ENCODE data around the gene DCTN2.
"Not testable (repeated sequence)": the region's sequence is repeated elsewhere in the genome, so short reads cannot be mapped to it uniquely, and the experiment has no call there.

DCTN2 gene

GRCh38 chr12:57513266-57513665 lies 33.7 kb downstream of the DCTN2 start:
- no peak overlapping the region for H3K27ac ChIP-seq (ENCODE audit: low read depth, low read length)

GRCh38 chr12:57512665-57513064 lies 34.3 kb downstream of the DCTN2 start:
- H3K27ac ChIP-seq (ENCODE audit: low read depth, low read length), result no peak overlapping the region
- 97% methylated on average over 6 of the region's 6 CpGs for WGBS
- peaks cover 92% of the 10 kb centered on the region for H3K36me3 ChIP-seq (ENCODE audit: insufficient read depth, low read length)

More at GRCh38 chr12:57513266-57513665, 33.7 kb downstream of the DCTN2 start:
- Histone ChIP-seq H3K9ac (ENCODE audit: low read depth, low read length) (no peak overlapping the region), H3K36me3 (ENCODE audit: insufficient read depth, low read length) (peaks cover 97% of the 10 kb centered on the region), H3K4me3 (ENCODE audit: low read length) (no peak overlapping the region), H3K27me3 (ENCODE audit: insufficient read depth, low read length) (no peaks in the 10 kb centered on the region), H3K4me1 (ENCODE audit: insufficient read depth, low read length) (no peaks in the 10 kb centered on the region), H3K9me3 (ENCODE audit: insufficient read depth, low read depth, low read length) (no peaks in the 10 kb centered on the region)
- WGBS, result 91% methylated on average over 5 of the region's 5 CpGs

GRCh38 chr12:57511588-57512325 lies 35.2 kb downstream of the DCTN2 start:
- H3K27me3 ChIP-seq (ENCODE audit: insufficient read depth, low read length), result no peaks in the 10 kb centered on the region
- H3K9ac ChIP-seq (ENCODE audit: low read depth, low read length), result no peak overlapping the region
- peaks cover 83% of the 10 kb centered on the region for H3K36me3 ChIP-seq (ENCODE audit: insufficient read depth, low read length)
- no peak overlapping the region for H3K27ac ChIP-seq (ENCODE audit: low read depth, low read length)
- 98% methylated on average over 7 of the region's 7 CpGs for WGBS
- no peaks in the 10 kb centered on the region for H3K4me1 ChIP-seq (ENCODE audit: insufficient read depth, low read length)
- no peaks in the 10 kb centered on the region for H3K9me3 ChIP-seq (ENCODE audit: insufficient read depth, low read depth, low read length)
- H3K4me3 ChIP-seq (ENCODE audit: low read length), result no peak overlapping the region

More at GRCh38 chr12:57512665-57513064, 34.3 kb downstream of the DCTN2 start:
- Histone ChIP-seq H3K4me1 (ENCODE audit: insufficient read depth, low read length) (no peaks in the 10 kb centered on the region), H3K9ac (ENCODE audit: low read depth, low read length) (no peak overlapping the region), H3K27me3 (ENCODE audit: insufficient read depth, low read length) (no peaks in the 10 kb centered on the region), H3K4me3 (ENCODE audit: low read length) (no peak overlapping the region), H3K9me3 (ENCODE audit: insufficient read depth, low read depth, low read length) (no peaks in the 10 kb centered on the region)

- Histone ChIP-seq H3K9ac (ENCODE audit: low read depth, low read length) (no peak overlapping the region), H3K9me3 (ENCODE audit: insufficient read depth, low read depth, low read length) (0 out of 2 replicates have a peak, but pooled peaks cover 2% of the 10 kb centered on the region), H3K4me1 (ENCODE audit: insufficient read depth, low read length) (no peaks in the 10 kb centered on the region), H3K27me3 (ENCODE audit: insufficient read depth, low read length) (no peaks in the 10 kb centered on the region), H3K4me3 (ENCODE audit: low read length) (no peak overlapping the region), H3K36me3 (ENCODE audit: insufficient read depth, low read length) (peaks cover 82% of the 10 kb centered on the region), H3K27ac (ENCODE audit: low read depth, low read length) (no peak overlapping the region)
- WGBS, result 93% methylated on average over 4 of the region's 4 CpGs
These were observed 35.8 kb downstream of the DCTN2 start for GRCh38 chr12:57511161-57511560.

- H3K9me3 ChIP-seq (ENCODE audit: insufficient read depth, low read depth, low read length); H3K27ac ChIP-seq (ENCODE audit: low read depth, low read length); H3K4me1 ChIP-seq (ENCODE audit: insufficient read depth, low read length); H3K4me3 ChIP-seq (ENCODE audit: low read length); H3K27me3 ChIP-seq (ENCODE audit: insufficient read depth, low read length); H3K9ac ChIP-seq (ENCODE audit: low read depth, low read length): not testable (repeated sequence)
- WGBS, result 99% methylated on average over 17 of the region's 28 CpGs
- peaks cover 81% of the 10 kb centered on the region for H3K36me3 ChIP-seq (ENCODE audit: insufficient read depth, low read length)
These were observed 39.2 kb downstream of the DCTN2 start for GRCh38 chr12:57507796-57508195.

GRCh38 chr12:57506541-57506940 lies 40.5 kb downstream of the DCTN2 start:
- not testable (repeated sequence) for H3K27ac ChIP-seq (ENCODE audit: low read depth, low read length); H3K9me3 ChIP-seq (ENCODE audit: insufficient read depth, low read depth, low read length); H3K9ac ChIP-seq (ENCODE audit: low read depth, low read length); H3K4me1 ChIP-seq (ENCODE audit: insufficient read depth, low read length); H3K4me3 ChIP-seq (ENCODE audit: low read length); H3K27me3 ChIP-seq (ENCODE audit: insufficient read depth, low read length)
- 96% methylated on average over 3 of the region's 4 CpGs for WGBS
- peaks cover 81% of the 10 kb centered on the region for H3K36me3 ChIP-seq (ENCODE audit: insufficient read depth, low read length)

- H3K9ac ChIP-seq (ENCODE audit: low read depth, low read length); H3K27ac ChIP-seq (ENCODE audit: low read depth, low read length); H3K4me1 ChIP-seq (ENCODE audit: insufficient read depth, low read length); H3K4me3 ChIP-seq (ENCODE audit: low read length); H3K27me3 ChIP-seq (ENCODE audit: insufficient read depth, low read length); H3K9me3 ChIP-seq (ENCODE audit: insufficient read depth, low read depth, low read length): not testable (repeated sequence)
- WGBS, result 97% methylated on average over 20 of the region's 22 CpGs
- H3K36me3 ChIP-seq (ENCODE audit: insufficient read depth, low read length), result peaks cover 85% of the 10 kb centered on the region
These were observed 44.6 kb downstream of the DCTN2 start for GRCh38 chr12:57502311-57502969.

- Histone ChIP-seq H3K27ac (ENCODE audit: low read depth, low read length) (no peak overlapping the region), H3K9me3 (ENCODE audit: insufficient read depth, low read depth, low read length) (no peaks in the 10 kb centered on the region), H3K9ac (ENCODE audit: low read depth, low read length) (no peak overlapping the region), H3K4me1 (ENCODE audit: insufficient read depth, low read length) (no peaks in the 10 kb centered on the region), H3K36me3 (ENCODE audit: insufficient read depth, low read length) (peaks cover 88% of the 10 kb centered on the region), H3K27me3 (ENCODE audit: insufficient read depth, low read length) (no peaks in the 10 kb centered on the region), H3K4me3 (ENCODE audit: low read length) (no peak overlapping the region)
- 96% methylated on average over 11 of the region's 11 CpGs for WGBS
These were observed 46.8 kb downstream of the DCTN2 start for GRCh38 chr12:57500213-57500612.

GRCh38 chr12:57498571-57498970 lies 48.4 kb downstream of the DCTN2 start:
- H3K9ac ChIP-seq (ENCODE audit: low read depth, low read length), result no peak overlapping the region
- WGBS, result 95% methylated on average over 4 of the region's 4 CpGs
- no peak overlapping the region for H3K27ac ChIP-seq (ENCODE audit: low read depth, low read length)
- no peaks in the 10 kb centered on the region for H3K4me1 ChIP-seq (ENCODE audit: insufficient read depth, low read length)
- no peaks in the 10 kb centered on the region for H3K27me3 ChIP-seq (ENCODE audit: insufficient read depth, low read length)
- H3K9me3 ChIP-seq (ENCODE audit: insufficient read depth, low read depth, low read length), result no peaks in the 10 kb centered on the region
- H3K36me3 ChIP-seq (ENCODE audit: insufficient read depth, low read length), result peaks cover 76% of the 10 kb centered on the region
- no peak overlapping the region for H3K4me3 ChIP-seq (ENCODE audit: low read length)

- no peaks in the 10 kb centered on the region for H3K27me3 ChIP-seq (ENCODE audit: insufficient read depth, low read length)
- peaks cover 73% of the 10 kb centered on the region for H3K36me3 ChIP-seq (ENCODE audit: insufficient read depth, low read length)
- no peak overlapping the region for H3K9ac ChIP-seq (ENCODE audit: low read depth, low read length)
- H3K27ac ChIP-seq (ENCODE audit: low read depth, low read length), result no peak overlapping the region
- H3K9me3 ChIP-seq (ENCODE audit: insufficient read depth, low read depth, low read length), result no peaks in the 10 kb centered on the region
- WGBS, result 93% methylated on average over 9 of the region's 9 CpGs
- H3K4me3 ChIP-seq (ENCODE audit: low read length), result no peak overlapping the region
- no peaks in the 10 kb centered on the region for H3K4me1 ChIP-seq (ENCODE audit: insufficient read depth, low read length)
These were observed 48.9 kb downstream of the DCTN2 start for GRCh38 chr12:57498132-57498502.

GRCh38 chr12:57497223-57498131 lies 49.5 kb downstream of the DCTN2 start:
- Histone ChIP-seq H3K9ac (ENCODE audit: low read depth, low read length) (no peak overlapping the region), H3K27me3 (ENCODE audit: insufficient read depth, low read length) (no peaks in the 10 kb centered on the region), H3K27ac (ENCODE audit: low read depth, low read length) (no peak overlapping the region), H3K36me3 (ENCODE audit: insufficient read depth, low read length) (peaks cover 72% of the 10 kb centered on the region), H3K9me3 (ENCODE audit: insufficient read depth, low read depth, low read length) (peaks cover 5% of the 10 kb centered on the region; the same call in 1 of the 2 replicates), H3K4me3 (ENCODE audit: low read length) (no peak overlapping the region), H3K4me1 (ENCODE audit: insufficient read depth, low read length) (no peaks in the 10 kb centered on the region)
- 96% methylated on average over 12 of the region's 12 CpGs for WGBS

Data from HUES64 (cell line).